Activated CD4-positive, CD25-positive, alpha-beta regulatory T cell treated with anti-CD3 and anti-CD28 coated beads, Interleukin-2, amount 50 U/mL, for 24 hours (primary cell): ENCODE measurements around the gene PRDM15.

Source experiments
- ATAC-seq, 2 donors: fragments of 150-1000 bp; cut with Tn5 transposase; one replicate each; pipeline ENCODE4 v1.10.0; 2021; ENCODE audit warnings: mild to moderate bottlenecking in 1 of 2, moderate library complexity in 1 of 2

The PRDM15 gene

GRCh38 chr21:41760411-41760810 is 118.7 kb downstream of the PRDM15 start:
- no peak for ATAC-seq

DNA sequence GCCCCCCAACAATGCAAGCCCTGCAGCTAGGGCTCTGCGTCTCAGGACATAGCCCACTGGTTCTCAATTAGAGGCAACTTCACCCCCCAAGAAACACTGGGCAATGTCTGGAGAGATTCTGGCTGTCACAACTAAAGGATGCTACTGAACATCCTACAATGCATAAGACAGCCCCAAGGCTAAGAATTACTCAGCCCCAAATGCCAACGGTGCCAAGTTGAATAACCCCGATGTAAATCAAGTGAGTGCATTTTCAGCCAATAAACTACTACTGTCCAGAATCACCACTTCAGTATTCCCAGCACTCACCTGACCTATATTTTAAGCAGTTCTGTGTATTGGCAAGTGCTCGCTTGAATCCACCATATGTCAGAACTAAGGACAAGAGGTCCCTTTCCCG is 119.2 kb downstream of the PRDM15 start:
- ATAC-seq = no peak

GRCh38 chr21:41759214-41759840 is 119.8 kb downstream of the PRDM15 start:
- no peak for ATAC-seq

GRCh38 chr21:41758550-41758949 is 120.6 kb downstream of the PRDM15 start:
- no peak for ATAC-seq

GRCh38 chr21:41755934-41756773 is 123.0 kb downstream of the PRDM15 start:
- ATAC-seq = no peak

GRCh38 chr21:41755258-41755933 is 123.7 kb downstream of the PRDM15 start:
- ATAC-seq = no peak

- no peak for ATAC-seq
Observed at GRCh38 chr21:41754479-41754891, 124.7 kb downstream of the PRDM15 start.

DNA sequence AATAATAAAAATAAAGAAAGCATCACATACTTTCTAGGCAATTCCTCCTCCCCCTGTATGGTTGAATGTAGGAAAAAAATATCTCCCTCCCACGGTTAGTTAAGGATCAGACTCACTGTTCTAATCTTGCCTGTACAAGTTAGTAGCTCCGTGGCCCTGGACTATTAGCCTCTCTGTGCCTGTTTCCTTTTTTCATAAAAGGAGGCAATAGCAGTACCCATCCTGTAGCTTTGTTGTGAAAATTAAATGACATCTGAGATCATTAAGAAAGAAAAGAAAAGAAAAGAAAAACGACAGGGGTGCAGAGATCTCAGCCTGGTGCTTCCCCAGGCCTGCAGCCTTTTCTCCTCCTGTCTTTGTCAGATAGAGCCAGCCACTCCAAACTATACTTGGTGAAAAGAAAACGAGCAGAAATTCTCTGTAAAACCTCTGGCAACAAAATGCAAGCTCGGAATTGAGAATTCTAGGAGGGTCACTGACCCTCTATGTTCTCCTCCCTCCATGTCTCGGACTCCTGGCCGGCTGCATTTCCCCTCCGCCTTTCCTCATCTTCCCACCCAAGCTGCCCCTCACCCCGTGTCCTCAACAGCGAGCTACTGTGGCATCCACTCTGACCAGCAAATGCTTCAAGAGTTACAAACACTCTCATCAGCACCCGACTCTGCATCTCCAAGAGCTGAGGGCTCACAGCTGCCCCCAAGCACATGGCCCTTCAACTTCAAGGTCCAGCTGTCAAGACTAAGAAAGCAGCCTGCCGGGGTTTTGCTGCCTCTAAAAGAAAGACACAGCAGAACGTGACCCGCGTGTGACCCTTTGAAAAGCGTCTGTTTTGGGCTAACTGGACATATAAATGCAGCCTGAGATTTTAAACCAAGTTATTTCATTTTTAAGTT is 125.9 kb downstream of the PRDM15 start:
- ATAC-seq = no peak

- ATAC-seq = no peak
Observed at GRCh38 chr21:41752231-41752681, 126.9 kb downstream of the PRDM15 start.

GRCh38 chr21:41751611-41752011 is 127.5 kb downstream of the PRDM15 start:
- no peak for ATAC-seq

DNA sequence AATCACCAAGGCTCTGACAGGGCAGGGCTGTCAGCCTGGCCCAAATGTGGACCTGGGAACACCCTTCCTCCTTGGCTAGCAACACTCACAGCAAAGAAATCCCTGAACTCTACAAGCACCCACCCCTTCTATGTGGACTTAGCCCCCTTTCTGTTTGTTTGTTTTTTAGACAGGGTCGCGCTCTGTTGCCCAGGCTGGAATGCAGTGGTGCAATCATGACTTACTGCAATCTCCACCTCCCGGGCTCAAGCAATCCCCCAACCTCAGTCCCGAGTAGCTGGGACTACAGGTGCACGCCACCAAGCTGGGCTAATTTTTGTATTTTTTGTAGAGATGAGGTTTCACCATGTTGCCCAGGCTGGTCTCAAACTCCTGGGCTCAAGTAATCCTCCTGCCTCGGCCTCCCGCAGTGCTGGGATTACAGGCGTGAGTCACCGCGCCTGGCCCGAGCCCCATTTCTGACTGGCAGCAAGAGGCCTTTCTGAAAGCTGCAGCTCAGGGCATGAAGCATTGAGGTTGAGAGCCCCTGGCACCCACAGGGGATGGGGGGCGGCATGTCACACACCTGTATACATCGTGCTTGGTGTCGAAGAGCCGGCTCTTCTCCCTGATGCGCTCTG is 128.5 kb downstream of the PRDM15 start:
- no peak for ATAC-seq

DNA sequence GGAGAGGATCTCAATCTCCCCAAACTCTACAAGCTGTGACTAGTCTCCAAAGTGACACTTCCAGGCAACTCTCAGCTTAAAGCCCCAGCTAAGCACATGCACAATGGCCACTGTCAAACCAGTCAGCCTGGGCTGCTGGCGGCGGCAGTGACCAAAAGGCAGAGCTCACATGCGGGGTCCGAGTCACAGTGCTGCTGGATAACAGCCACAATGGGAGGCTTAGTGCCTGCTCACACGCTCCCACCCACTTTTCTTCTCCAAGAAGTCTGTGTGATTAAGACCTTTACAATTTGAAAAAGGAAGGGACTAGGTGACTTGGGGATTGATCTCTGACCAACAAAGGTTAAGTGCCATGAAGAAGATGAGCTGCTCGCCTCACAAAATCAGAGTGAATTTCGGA is 129.1 kb downstream of the PRDM15 start:
- ATAC-seq = no peak

DNA sequence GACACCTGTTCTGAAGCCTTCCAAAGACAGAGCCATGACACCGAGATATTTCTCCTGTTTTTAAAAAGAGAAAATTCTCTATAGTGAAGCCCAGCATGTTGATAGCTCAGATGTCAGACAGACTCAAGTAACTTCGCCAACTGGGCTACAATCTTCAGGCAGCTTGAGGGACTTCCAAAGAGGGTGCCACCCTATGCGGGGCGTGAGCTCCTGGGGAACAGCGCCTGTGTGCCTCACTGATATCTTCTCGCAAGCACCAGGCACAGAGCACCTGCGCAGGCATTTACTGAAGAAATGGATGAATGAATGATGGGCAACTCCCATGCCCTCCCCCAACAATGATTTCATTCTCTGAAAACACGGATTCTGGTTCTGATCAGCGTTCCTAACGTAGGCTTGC is 129.9 kb downstream of the PRDM15 start:
- no peak for ATAC-seq
